AG10803 (cell line): ENCODE results near the gene AFF1.
"Not testable (repeated sequence)": the region's sequence is repeated elsewhere in the genome, so short reads cannot be mapped to it uniquely, and the experiment has no call there.

Source experiments
- DNase-seq: peaks from one replicate; pipeline ENCODE4 v3.0.0; 2010; ENCODE audit warnings: low read depth
- H3K4me3 ChIP-seq: 2 replicates; pipeline ENCODE4 v1.5.1; 2011; ENCODE audit warnings: mild to moderate bottlenecking, low read length, control low read depth
- CTCF ChIP-seq: conservative IDR thresholded peaks from 2 replicates; pipeline ENCODE4 v1.5.1; 2011; ENCODE audit warnings: mild to moderate bottlenecking, low read length, control low read depth, inconsistent platforms

AFF1 gene

GRCh38 chr4:87077914-87078585, 143.2 kb downstream of the AFF1 start:
- DNase-seq = no peak
- no peak overlapping the region for H3K4me3 ChIP-seq
- TF ChIP-seq CTCF = no peak

- peak; percentile 88 for DNase-seq
- H3K4me3 ChIP-seq = peak overlapping the region; percentile 18
- TF ChIP-seq CTCF = no peak
These were observed 144.2 kb downstream of the AFF1 start for GRCh38 chr4:87078987-87079486.

- DNase-seq = no peak
- no peak for TF ChIP-seq CTCF
- H3K4me3 ChIP-seq = no peak overlapping the region
These were observed 145.2 kb downstream of the AFF1 start for GRCh38 chr4:87079967-87080366.

- no peak for TF ChIP-seq CTCF
- no peak overlapping the region for H3K4me3 ChIP-seq
- no peak for DNase-seq
These were observed 145.7 kb downstream of the AFF1 start for GRCh38 chr4:87080462-87080861.

GRCh38 chr4:87081826-87082225, 147.0 kb downstream of the AFF1 start:
- TF ChIP-seq CTCF = no peak
- DNase-seq = peak; percentile 37
- no peak overlapping the region for H3K4me3 ChIP-seq

- not testable (repeated sequence) for H3K4me3 ChIP-seq, DNase-seq
These were observed 150.9 kb downstream of the AFF1 start for GRCh38 chr4:87085732-87086131.

- no peak for TF ChIP-seq CTCF
- DNase-seq = no peak
These were observed 151.5 kb downstream of the AFF1 start for GRCh38 chr4:87086143-87086805.

More at GRCh38 chr4:87086143-87086805, 151.5 kb downstream of the AFF1 start:
- no peak overlapping the region for H3K4me3 ChIP-seq
